IMR-90 (cell line): ENCODE data around the gene ANO10. TPM values are rescaled to one million over a fixed set of nuclear protein-coding genes. Genes with fewer than 3 reads are reported as not detected.

Experiments used
- ATAC-seq: fragments of 200-7000 bp; cut with Tn5 transposase; 2 replicates; pipeline ENCODE4 v1.9.1; 2020; ENCODE audit warnings: low read depth, mild to moderate bottlenecking, moderate library complexity
- BruUV-seq: library from RNA; stranded (reverse); fragments of 400-500 nt; replicated peaks from 2 replicates; lab custom pipeline; 2021; lab: Mats Ljungman, UMichigan
- CTCF ChIA-PET: fragments of 300-600 bp; formaldehyde crosslinking; extraction: SDS; loops from one replicate; lab custom pipeline; 2021; ENCODE audit warnings: antibody characterized with exemption; lab: Yijun Ruan, JAX
- POLR2A ChIA-PET: fragments of 300-600 bp; sonication (Branson Sonifier 250); formaldehyde crosslinking; loops from one replicate; lab custom pipeline; 2022; ENCODE audit warnings: antibody characterized with exemption; ENCODE audit not compliant: unreplicated experiment; lab: Charles Lee
- DNase-seq: peaks from one replicate; pipeline ENCODE4 v3.0.0; 2013
- H2AFZ ChIP-seq: replicated peaks from 2 replicates; pipeline ENCODE3; 2013; ENCODE audit warnings: low read length, mild to moderate bottlenecking; ENCODE audit not compliant: poor library complexity
- H2AK5ac ChIP-seq: 2 replicates; pipeline ENCODE4 v1.6.1; 2013; ENCODE audit warnings: low read depth, low read length, inconsistent platforms
- H2AK9ac ChIP-seq: replicated peaks from 2 replicates; pipeline ENCODE3; 2013; ENCODE audit warnings: mild to moderate bottlenecking, low read depth, low read length, moderate library complexity; ENCODE audit not compliant: poor library complexity
- H2BK120ac ChIP-seq: 2 replicates; pipeline ENCODE4 v1.6.1; 2013; ENCODE audit warnings: low read depth, low read length, inconsistent platforms
- H2BK15ac ChIP-seq: 3 replicates; pipeline ENCODE4 v1.6.1; 2013; ENCODE audit warnings: low read depth, low read length, inconsistent platforms
- H2BK20ac ChIP-seq: 2 replicates; pipeline ENCODE4 v1.6.1; 2013; ENCODE audit warnings: low read depth, mild to moderate bottlenecking, inconsistent platforms, low read length, moderate library complexity
- H2BK5ac ChIP-seq: 2 replicates; pipeline ENCODE4 v1.6.1; 2013; ENCODE audit warnings: mild to moderate bottlenecking, low read depth, low read length, inconsistent platforms; ENCODE audit not compliant: poor library complexity, severe bottlenecking
- H3K14ac ChIP-seq: replicated peaks from 2 replicates; pipeline ENCODE4 v1.6.1; 2013; ENCODE audit warnings: low read depth, low read length, inconsistent platforms
- H3K18ac ChIP-seq: 2 replicates; pipeline ENCODE4 v1.6.1; 2013; ENCODE audit warnings: low read depth, low read length, control low read depth
- H3K23ac ChIP-seq: 2 replicates; pipeline ENCODE4 v1.6.1; 2013; ENCODE audit warnings: low read depth, low read length, inconsistent platforms
- H3K27ac ChIP-seq: 2 replicates; pipeline ENCODE4 v1.5.1; 2013; ENCODE audit warnings: mild to moderate bottlenecking, control low read depth, low read length; ENCODE audit not compliant: insufficient read depth
- H3K27me3 ChIP-seq: 2 replicates; pipeline ENCODE4 v1.6.1; 2013; ENCODE audit warnings: low read length; ENCODE audit not compliant: control insufficient read depth, insufficient read depth
- H3K36me3 ChIP-seq: 2 replicates; pipeline ENCODE4 v1.6.1; 2013; ENCODE audit warnings: low read length, mixed read lengths; ENCODE audit not compliant: control insufficient read depth, insufficient read depth
- H3K4ac ChIP-seq: 2 replicates; pipeline ENCODE4 v1.6.1; 2013; ENCODE audit warnings: low read depth, low read length, inconsistent platforms
- H3K4me1 ChIP-seq: 2 replicates; pipeline ENCODE4 v1.6.1; 2013; ENCODE audit warnings: low read length, mixed read lengths; ENCODE audit not compliant: control insufficient read depth, insufficient read depth
- H3K4me2 ChIP-seq: 2 replicates; pipeline ENCODE4 v1.6.1; 2013; ENCODE audit warnings: low read depth, mild to moderate bottlenecking, control low read depth, low read length, moderate library complexity
- H3K4me3 ChIP-seq: 2 replicates; pipeline ENCODE4 v1.5.1; 2013; ENCODE audit warnings: low read depth, mild to moderate bottlenecking, control low read depth, low read length, moderate library complexity; ENCODE audit not compliant: insufficient read depth
- H3K56ac ChIP-seq: 2 replicates; pipeline ENCODE4 v1.6.1; 2013; ENCODE audit warnings: low read length, inconsistent platforms; ENCODE audit not compliant: insufficient read depth; ENCODE audit errors: extremely low read depth
- H3K79me1 ChIP-seq, 2 experiments: 2 replicates each; pipeline ENCODE4 v1.6.1; 2013; ENCODE audit warnings: low read length in 2 of 2, inconsistent platforms in 1 of 2, low read depth in 1 of 2
- H3K9ac ChIP-seq: 2 replicates; pipeline ENCODE4 v1.6.1; 2013; ENCODE audit warnings: low read depth, low read length, control low read depth
- H3K9me1 ChIP-seq: 2 replicates; pipeline ENCODE4 v1.6.1; 2013; ENCODE audit warnings: low read length, inconsistent platforms; ENCODE audit not compliant: insufficient read depth
- H3K9me3 ChIP-seq: 2 replicates; pipeline ENCODE4 v1.6.1; 2013; ENCODE audit warnings: low read length; ENCODE audit not compliant: control insufficient read depth, insufficient read depth
- H4K20me1 ChIP-seq: 2 replicates; pipeline ENCODE4 v1.6.1; 2013; ENCODE audit warnings: low read length, inconsistent platforms; ENCODE audit not compliant: insufficient read depth
- H4K5ac ChIP-seq: 2 replicates; pipeline ENCODE4 v1.6.1; 2013; ENCODE audit warnings: mild to moderate bottlenecking, low read depth, low read length, control low read depth
- H4K8ac ChIP-seq, 2 experiments: 2 replicates each; pipeline ENCODE4 v1.6.1; 2013; ENCODE audit warnings: low read depth in 2 of 2, low read length in 2 of 2, control low read depth in 1 of 2, inconsistent platforms in 1 of 2
- H4K91ac ChIP-seq: 2 replicates; pipeline ENCODE4 v1.6.1; 2013; ENCODE audit warnings: low read depth, low read length, inconsistent platforms; ENCODE audit not compliant: insufficient read depth
- CHD1 ChIP-seq: IDR thresholded peaks from 2 replicates; pipeline ENCODE4 v1.6.1; 2012; ENCODE audit warnings: low read depth, low read length, improper control_type of control experiment
- FOS ChIP-seq: fragments of 150-350 bp; IDR thresholded peaks from 2 replicates; pipeline ENCODE4 v1.6.1; 2016; ENCODE audit warnings: low read depth, low read length
- MAZ ChIP-seq: IDR thresholded peaks from 2 replicates; pipeline ENCODE4 v1.6.1; 2012; ENCODE audit warnings: low read depth, mild to moderate bottlenecking, low read length, improper control_type of control experiment, moderate library complexity, borderline replicate concordance
- MXI1 ChIP-seq: IDR thresholded peaks from 2 replicates; pipeline ENCODE4 v1.6.1; 2012; ENCODE audit warnings: low read depth, mild to moderate bottlenecking, low read length, moderate library complexity, borderline replicate concordance
- RAD21 ChIP-seq: IDR thresholded peaks from 2 replicates; pipeline ENCODE4 v1.6.1; 2012; ENCODE audit warnings: low read length, improper control_type of control experiment
- RCOR1 ChIP-seq: IDR thresholded peaks from 2 replicates; pipeline ENCODE4 v1.6.1; 2012; ENCODE audit warnings: mild to moderate bottlenecking, low read length, improper control_type of control experiment; ENCODE audit not compliant: insufficient replicate concordance
- SMC3 ChIP-seq: fragments of 150-350 bp; IDR thresholded peaks from 2 replicates; pipeline ENCODE4 v1.6.1; 2016; ENCODE audit warnings: low read depth, mild to moderate bottlenecking, antibody characterized with exemption, low read length, moderate library complexity
- WGBS, 2 experiments: methylation state at CpG; one replicate each; pipeline versions ENCODE4 v1.1.5 to v1.1.7; 2013; ENCODE audit warnings: missing lambda C conversion rate in 2 of 2; ENCODE audit not compliant: insufficient read length in 1 of 2; ENCODE audit errors: extremely low coverage in 2 of 2; 5-methylcytosine and 5-hydroxymethylcytosine counted together
- dilution Hi-C: fragments of 300-500 bp; cut with HindIII; formaldehyde crosslinking; loops from one replicate; pipeline ENCODE4 v1.14.3; 2018; ENCODE audit warnings: low sequenced_read_pairs; ENCODE audit not compliant: unreplicated experiment
- in situ Hi-C: fragments of 300-500 bp; cut with MboI; formaldehyde crosslinking; loops from 3 replicates; pipeline ENCODE4 v1.14.3; 2019; ENCODE audit warnings: low sequenced_read_pairs, inconsistent platforms, mixed read lengths
- intact Hi-C: fragments of 100-400 bp; cut with micrococcal nuclease; formaldehyde crosslinking; loops from 2 replicates; pipeline ENCODE4 v1.10.0; 2022
- polyA plus RNA-seq, 3 experiments: library from polyadenylated mRNA; depleted of rRNA; stranded (reverse); fragments of >200 nt; gene quantifications; 2 replicates each; pipeline ENCODE4 v1.2.3, GENCODE V29; 2012; ENCODE audit warnings: low replicate concordance in 1 of 3
- total RNA-seq: library from RNA; depleted of rRNA; stranded (reverse); fragments of >200 nt; gene quantifications from 2 replicates; pipeline ENCODE4 v1.2.3, GENCODE V29; 2012
- TF ChIP-seq, protein P1 (sequence below): conservative IDR thresholded peaks from 2 replicates; pipeline ENCODE4 v1.5.1; 2012; ENCODE audit warnings: mild to moderate bottlenecking, low read depth, low read length, improper control_type of control experiment

ANO10 gene
- total and polyA plus RNA-seq, 2 of the 4 experiments (the other 2 are of a cell fraction) = 28.5 to 41.6 TPM

DNA sequence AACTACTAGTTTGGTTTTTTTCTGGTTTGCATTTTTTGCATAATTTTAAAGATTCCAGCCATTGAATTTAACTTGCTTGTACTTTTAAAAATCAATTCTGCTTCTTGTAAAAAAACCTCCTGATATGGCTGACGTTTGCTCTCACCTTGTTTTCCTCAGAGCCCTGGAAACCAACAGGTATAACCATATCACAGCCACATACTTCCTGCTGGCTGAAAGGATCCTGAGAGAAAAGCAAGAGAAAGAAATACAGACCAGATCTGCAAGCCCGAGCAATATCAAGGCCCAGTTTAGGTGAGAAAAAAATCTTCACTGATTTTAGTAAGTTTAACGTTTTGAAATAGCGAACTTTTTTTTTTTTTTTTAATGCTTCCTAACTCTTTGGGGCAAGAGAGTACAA lies 278.6 kb downstream of the ANO10 start:
- Histone ChIP-seq H2BK5ac (no peak overlapping the region), H4K8ac (no peak overlapping the region), H3K4me2 (no peak overlapping the region), H4K5ac (no peak overlapping the region), H3K18ac (no peak overlapping the region), H2AFZ (no peak overlapping the region), H2AK5ac (no peak overlapping the region), H4K91ac (no peak overlapping the region), H3K56ac (no peak overlapping the region), H3K79me1 (peaks cover 14 to 44% of the 10 kb centered on the region in 2 experiments), H3K14ac (no peak overlapping the region), H2BK120ac (no peak overlapping the region), H3K4ac (no peak overlapping the region), H3K27me3 (no peaks in the 10 kb centered on the region), H3K9me3 (peaks cover 5% of the 10 kb centered on the region), H2BK20ac (no peak overlapping the region), H3K36me3 (peaks cover 43% of the 10 kb centered on the region), H2BK15ac (no peak overlapping the region), H3K4me1 (peaks cover 2% of the 10 kb centered on the region), H3K23ac (no peak overlapping the region), H3K9ac (no peak overlapping the region), H4K20me1 (no peaks in the 10 kb centered on the region; the same call in 1 of the 2 replicates), H3K27ac (no peak overlapping the region), H3K9me1 (peaks cover 6% of the 10 kb centered on the region; the same call in 1 of the 2 replicates), H2AK9ac (no peak overlapping the region), H3K4me3 (no peak overlapping the region)
- dilution Hi-C loops (no loop called here), intact Hi-C loops (no loop called here), in situ Hi-C loops (no loop called here)
- ATAC-seq (no peak), DNase-seq (no peak)
- no CpG with 5 or more reads among the region's 4 CpGs for WGBS, 2 experiments
- TF ChIP-seq MAZ = no peak
- TF ChIP-seq RCOR1 = no peak
- no peak for TF ChIP-seq RAD21
- TF ChIP-seq FOS = no peak
- no peak for TF ChIP-seq SMC3
- TF ChIP-seq CHD1 = no peak
- TF ChIP-seq, protein P1, sequence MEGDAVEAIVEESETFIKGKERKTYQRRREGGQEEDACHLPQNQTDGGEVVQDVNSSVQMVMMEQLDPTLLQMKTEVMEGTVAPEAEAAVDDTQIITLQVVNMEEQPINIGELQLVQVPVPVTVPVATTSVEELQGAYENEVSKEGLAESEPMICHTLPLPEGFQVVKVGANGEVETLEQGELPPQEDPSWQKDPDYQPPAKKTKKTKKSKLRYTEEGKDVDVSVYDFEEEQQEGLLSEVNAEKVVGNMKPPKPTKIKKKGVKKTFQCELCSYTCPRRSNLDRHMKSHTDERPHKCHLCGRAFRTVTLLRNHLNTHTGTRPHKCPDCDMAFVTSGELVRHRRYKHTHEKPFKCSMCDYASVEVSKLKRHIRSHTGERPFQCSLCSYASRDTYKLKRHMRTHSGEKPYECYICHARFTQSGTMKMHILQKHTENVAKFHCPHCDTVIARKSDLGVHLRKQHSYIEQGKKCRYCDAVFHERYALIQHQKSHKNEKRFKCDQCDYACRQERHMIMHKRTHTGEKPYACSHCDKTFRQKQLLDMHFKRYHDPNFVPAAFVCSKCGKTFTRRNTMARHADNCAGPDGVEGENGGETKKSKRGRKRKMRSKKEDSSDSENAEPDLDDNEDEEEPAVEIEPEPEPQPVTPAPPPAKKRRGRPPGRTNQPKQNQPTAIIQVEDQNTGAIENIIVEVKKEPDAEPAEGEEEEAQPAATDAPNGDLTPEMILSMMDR = no peak
- TF ChIP-seq MXI1 = no peak
- POLR2A ChIA-PET = no interaction called here
- CTCF ChIA-PET = no interaction called here
- no TSS peak for BruUV-seq
